CD14-positive monocyte (primary cell): ENCODE data around the gene TTC1. TPM values are rescaled to one million over a fixed set of nuclear protein-coding genes. Genes with fewer than 3 reads are reported as not detected.

Experiments
- DNase-seq, 3 donors: peaks; one replicate each; pipeline ENCODE4 v3.0.0-alpha.2; 2011 to 2022
- H2AFZ ChIP-seq: 2 replicates; pipeline ENCODE4 v1.6.0; 2012; ENCODE audit warnings: mild to moderate bottlenecking, low read depth, low read length, inconsistent platforms; ENCODE audit not compliant: insufficient read depth, poor library complexity, severe bottlenecking
- H3K27ac ChIP-seq, 2 donors: 1 replicate in 1 of 2; 2 replicates in 1 of 2; pipeline ENCODE4 v1.5.1; 2012 to 2013; ENCODE audit warnings: low read length in 2 of 2, control low read depth in 1 of 2, inconsistent platforms in 1 of 2, low read depth in 1 of 2, mild to moderate bottlenecking in 1 of 2
- H3K27me3 ChIP-seq, 2 donors: one replicate each; pipeline versions ENCODE4 v1.6.0 to v1.6.1; 2011 to 2013; ENCODE audit warnings: low read length in 2 of 2; ENCODE audit not compliant: control insufficient read depth in 2 of 2, insufficient read depth in 2 of 2
- H3K36me3 ChIP-seq, 2 donors: replicated peaks in 1 of 2; 1 replicate in 1 of 2; 2 replicates in 1 of 2; pipeline versions ENCODE4 v1.5.1 to v1.6.1; 2012 to 2013; ENCODE audit warnings: low read length in 2 of 2, control low read depth in 1 of 2, inconsistent platforms in 1 of 2, mild to moderate bottlenecking in 1 of 2; ENCODE audit not compliant: insufficient read depth in 2 of 2, control insufficient read depth in 1 of 2
- H3K4me1 ChIP-seq, 2 donors: 1 replicate in 1 of 2; 2 replicates in 1 of 2; pipeline versions ENCODE4 v1.5.1 to v1.6.1; 2012 to 2013; ENCODE audit warnings: low read length in 2 of 2, control low read depth in 1 of 2, inconsistent platforms in 1 of 2, mild to moderate bottlenecking in 1 of 2, moderate library complexity in 1 of 2; ENCODE audit not compliant: insufficient read depth in 2 of 2, control insufficient read depth in 1 of 2
- H3K4me2 ChIP-seq: replicated peaks from 2 replicates; pipeline ENCODE3; 2012; ENCODE audit warnings: low read length, moderate library complexity, mild to moderate bottlenecking; ENCODE audit not compliant: poor library complexity, severe bottlenecking; ENCODE audit errors: extremely low read depth
- H3K4me3 ChIP-seq, 3 experiments: fragments of 200-600 bp in 1 of 3; sonication (generic) in 1 of 3; replicated peaks in 1 of 3; 1 replicate in 2 of 3; 2 replicates in 1 of 3; pipeline ENCODE4 v1.5.1; 2011 to 2013; ENCODE audit warnings: low read length in 3 of 3, mild to moderate bottlenecking in 3 of 3, control low read depth in 2 of 3, low read depth in 2 of 3, inconsistent platforms in 1 of 3, moderate library complexity in 1 of 3
- H3K79me2 ChIP-seq: 2 replicates; pipeline ENCODE4 v1.6.0; 2012; ENCODE audit warnings: mild to moderate bottlenecking, control low read depth, inconsistent platforms, low read length, moderate library complexity; ENCODE audit not compliant: insufficient read depth
- H3K9ac ChIP-seq: 2 replicates; pipeline ENCODE4 v1.6.0; 2017; ENCODE audit warnings: low read length, mild to moderate bottlenecking; ENCODE audit not compliant: insufficient read depth, poor library complexity, severe bottlenecking
- H3K9me3 ChIP-seq, 2 donors: replicated peaks in 1 of 2; 1 replicate in 1 of 2; 2 replicates in 1 of 2; pipeline versions ENCODE4 v1.5.1 to v1.6.1; 2012 to 2013; ENCODE audit warnings: low read length in 2 of 2, control low read depth in 1 of 2; ENCODE audit not compliant: control insufficient read depth in 1 of 2, insufficient read depth in 1 of 2
- H4K20me1 ChIP-seq: 2 replicates; pipeline ENCODE4 v1.6.0; 2012; ENCODE audit warnings: mild to moderate bottlenecking, low read length, control low read depth, moderate library complexity; ENCODE audit not compliant: insufficient read depth
- H3K27ac Mint-ChIP-seq, 7 donors: one replicate each; pipeline ENCODE4 v1.8.0; 2020; ENCODE audit warnings: mild to moderate bottlenecking in 7 of 7, mixed read lengths in 7 of 7, moderate library complexity in 6 of 7, inconsistent platforms in 2 of 7
- H3K27me3 Mint-ChIP-seq, 3 donors: one replicate each; pipeline ENCODE4 v1.8.0; 2021 to 2022; ENCODE audit warnings: low read depth in 3 of 3, mild to moderate bottlenecking in 3 of 3, mixed read lengths in 3 of 3, moderate library complexity in 3 of 3, inconsistent platforms in 1 of 3
- H3K36me3 Mint-ChIP-seq, 2 donors: one replicate each; pipeline ENCODE4 v1.8.0; 2020; ENCODE audit warnings: mixed read lengths in 2 of 2, inconsistent platforms in 1 of 2, mild to moderate bottlenecking in 1 of 2
- H3K4me1 Mint-ChIP-seq: one replicate; pipeline ENCODE4 v1.8.0; 2020; ENCODE audit warnings: mild to moderate bottlenecking, mixed read lengths
- H3K4me3 Mint-ChIP-seq, 2 donors: one replicate each; pipeline ENCODE4 v1.8.0; 2020; ENCODE audit warnings: mild to moderate bottlenecking in 2 of 2, mixed read lengths in 2 of 2, moderate library complexity in 1 of 2
- H3K9me3 Mint-ChIP-seq, 7 donors: one replicate each; pipeline ENCODE4 v1.8.0; 2020 to 2022; ENCODE audit warnings: mixed read lengths in 7 of 7, mild to moderate bottlenecking in 6 of 7, moderate library complexity in 6 of 7, inconsistent platforms in 2 of 7
- CTCF ChIP-seq: fragments of 200-600 bp; IDR thresholded peaks from one replicate; pipeline ENCODE4 v1.8.0; 2022; ENCODE audit warnings: antibody characterized with exemption, mild to moderate bottlenecking
- WGBS: methylation state at CpG from one replicate; pipeline ENCODE4 v1.1.5; 2013; ENCODE audit warnings: missing lambda C conversion rate; ENCODE audit not compliant: insufficient coverage; 5-methylcytosine and 5-hydroxymethylcytosine counted together
- intact Hi-C, 2 donors: fragments of 100-400 bp; cut with micrococcal nuclease; formaldehyde crosslinking; loops; one replicate each; pipeline versions ENCODE4 v1.15.0 to v1.15.1; 2023
- polyA plus RNA-seq, 3 donors: library from polyadenylated mRNA; depleted of rRNA in 1 of 3; unstranded in 2 of 3; stranded (reverse) in 1 of 3; fragments of 300-500 nt in 2 of 3; fragments of >200 nt in 1 of 3; fragmentation: Illumina TruSeq in 2 of 3; gene quantifications; 1 replicate in 2 of 3; 2 replicates in 1 of 3; pipeline ENCODE4 v1.2.3, GENCODE V29; 2012 to 2021

Gene TTC1
- polyA plus RNA-seq, 3 donors, result 11.4 to 63.4 (median 63.0) TPM

GRCh38 chr5:160084144-160084543 lies 75.2 kb downstream of the TTC1 start:
- DNase-seq, result no peak
- no peak overlapping the region for H3K9ac ChIP-seq
- Mint-ChIP-seq H3K27ac (no peak overlapping the region), H3K36me3 (peaks cover 5 to 10% of the 10 kb centered on the region in 2 donors), H3K27me3 (no peaks in the 10 kb centered on the region), H3K9me3 (no peaks in the 10 kb centered on the region), H3K4me1 (peaks cover 18% of the 10 kb centered on the region), H3K4me3 (no peak overlapping the region)
- H3K27me3 ChIP-seq, result no peaks in the 10 kb centered on the region
- H3K4me3 ChIP-seq, result no peak overlapping the region
- peaks cover 5 to 8% of the 10 kb centered on the region in 2 donors for H3K36me3 ChIP-seq
- H3K9me3 ChIP-seq, result no peaks in the 10 kb centered on the region
- H4K20me1 ChIP-seq, result no peaks in the 10 kb centered on the region
- H3K4me1 ChIP-seq, result peaks cover 15 to 17% of the 10 kb centered on the region in 2 donors
- intact Hi-C loops, result no loop called here
- H2AFZ ChIP-seq, result no peak overlapping the region
- TF ChIP-seq CTCF, result no peak
- H3K79me2 ChIP-seq, result peaks cover 14% of the 10 kb centered on the region
- no peak overlapping the region for H3K27ac ChIP-seq
- H3K4me2 ChIP-seq, result no peak overlapping the region
- WGBS, result 100% methylated on average over 1 of the region's 1 CpG

GRCh38 chr5:160087199-160087598 lies 78.3 kb downstream of the TTC1 start:
- no peak overlapping the region for H3K4me3 ChIP-seq
- peaks cover 33% of the 10 kb centered on the region for H3K79me2 ChIP-seq
- no peak overlapping the region for H3K4me2 ChIP-seq
- H3K4me3 Mint-ChIP-seq, result no peak overlapping the region
- H3K9ac ChIP-seq, result no peak overlapping the region
- no CpG with 5 or more reads among the region's 1 CpG for WGBS
- H3K27ac Mint-ChIP-seq, result no peak overlapping the region
- no peaks in the 10 kb centered on the region for H4K20me1 ChIP-seq
- intact Hi-C loops, result no loop called here
- no peak overlapping the region for H3K27ac ChIP-seq
- no peak for DNase-seq
- H3K27me3 Mint-ChIP-seq, result no peaks in the 10 kb centered on the region
- peaks cover 22 to 42% of the 10 kb centered on the region in 2 donors for H3K4me1 ChIP-seq
- no peaks in the 10 kb centered on the region for H3K9me3 ChIP-seq
- no peaks in the 10 kb centered on the region for H3K9me3 Mint-ChIP-seq
- H2AFZ ChIP-seq, result no peak overlapping the region
- peaks cover 3 to 12% of the 10 kb centered on the region in 2 donors for H3K36me3 Mint-ChIP-seq
- peaks cover under 1 to 2% of the 10 kb centered on the region in 2 donors for H3K36me3 ChIP-seq
- peaks cover 41% of the 10 kb centered on the region for H3K4me1 Mint-ChIP-seq
- no peak for TF ChIP-seq CTCF
- H3K27me3 ChIP-seq, result no peaks in the 10 kb centered on the region
